Keratinocyte (primary cell): ENCODE measurements around the gene COCH. TPM values are rescaled to one million over a fixed set of nuclear protein-coding genes. Genes with fewer than 3 reads are reported as not detected.
"Not testable (repeated sequence)": the region's sequence is repeated elsewhere in the genome, so short reads cannot be mapped to it uniquely, and the experiment has no call there.

ENCODE experiments used
- DNase-seq: peaks from one replicate; pipeline ENCODE4 v3.0.0-alpha.2; 2011; ENCODE audit warnings: low read depth, missing footprints, low spot score
- FAIRE-seq: peaks from 2 replicates; lab custom pipeline; 2011; peaks lifted over from hg19 to GRCh38; lab: Jason Lieb, UNC
- H2AFZ ChIP-seq: 2 replicates; pipeline ENCODE4 v1.6.0; 2012; ENCODE audit warnings: low read length, control low read depth, inconsistent platforms; ENCODE audit not compliant: control insufficient read depth
- H3K27ac ChIP-seq: 2 replicates; pipeline ENCODE4 v1.5.1; 2011; ENCODE audit warnings: low read length; ENCODE audit not compliant: control insufficient read depth, insufficient read depth
- H3K27me3 ChIP-seq: 3 replicates; pipeline ENCODE4 v1.6.0; 2011; ENCODE audit warnings: low read length; ENCODE audit not compliant: control insufficient read depth, insufficient read depth; ENCODE audit errors: extremely low read depth
- H3K36me3 ChIP-seq, 2 experiments: 2 replicates in 1 of 2; 3 replicates in 1 of 2; pipeline ENCODE4 v1.5.1; 2011; ENCODE audit warnings: low read length in 2 of 2, mild to moderate bottlenecking in 1 of 2; ENCODE audit not compliant: control insufficient read depth in 2 of 2, insufficient read depth in 2 of 2; ENCODE audit errors: extremely low read depth in 1 of 2
- H3K4me1 ChIP-seq: 3 replicates; pipeline ENCODE4 v1.5.1; 2011; ENCODE audit warnings: low read length; ENCODE audit not compliant: control insufficient read depth, insufficient read depth; ENCODE audit errors: extremely low read depth
- H3K4me2 ChIP-seq: 3 replicates; pipeline ENCODE4 v1.6.0; 2011; ENCODE audit warnings: low read depth, low read length; ENCODE audit not compliant: control insufficient read depth, insufficient read depth; ENCODE audit errors: extremely low read depth
- H3K4me3 ChIP-seq, 3 experiments: fragments of 200-600 bp in 1 of 3; sonication (generic) in 1 of 3; 2 replicates in 2 of 3; 3 replicates in 1 of 3; pipeline ENCODE4 v1.5.1; 2011 to 2016; ENCODE audit warnings: low read length in 3 of 3, mild to moderate bottlenecking in 3 of 3, control low read depth in 2 of 3, inconsistent platforms in 1 of 3, low read depth in 1 of 3, mixed read lengths in 1 of 3, mixed run types in 1 of 3, moderate library complexity in 1 of 3; ENCODE audit not compliant: control insufficient read depth in 2 of 3, insufficient read depth in 2 of 3; ENCODE audit errors: extremely low read depth in 1 of 3
- H3K79me2 ChIP-seq: 2 replicates; pipeline ENCODE4 v1.6.0; 2012; ENCODE audit warnings: low read length; ENCODE audit not compliant: control insufficient read depth, insufficient read depth
- H3K9ac ChIP-seq: 3 replicates; pipeline ENCODE4 v1.6.0; 2011; ENCODE audit warnings: low read length; ENCODE audit not compliant: control insufficient read depth, insufficient read depth; ENCODE audit errors: extremely low read depth
- H3K9me1 ChIP-seq: 3 replicates; pipeline ENCODE4 v1.6.0; 2011; ENCODE audit warnings: low read length; ENCODE audit not compliant: control insufficient read depth, insufficient read depth; ENCODE audit errors: extremely low read depth
- H3K9me3 ChIP-seq: 2 replicates; pipeline ENCODE4 v1.5.1; 2012; ENCODE audit warnings: low read depth, low read length; ENCODE audit not compliant: control insufficient read depth
- H4K20me1 ChIP-seq: 3 replicates; pipeline ENCODE4 v1.6.0; 2011; ENCODE audit warnings: low read length; ENCODE audit not compliant: control insufficient read depth, insufficient read depth; ENCODE audit errors: extremely low read depth
- EZH2 ChIP-seq: IDR thresholded peaks from one replicate; pipeline ENCODE4 v1.6.1; 2012; ENCODE audit warnings: inconsistent platforms, mild to moderate bottlenecking, low read length, moderate library complexity
- dilution Hi-C: fragments of 300-500 bp; cut with MboI; formaldehyde crosslinking; loops from one replicate; pipeline ENCODE4 v1.7.0; 2020; ENCODE audit warnings: low sequenced_read_pairs; ENCODE audit not compliant: extremely low pct_ligation_motif_present
- polyA plus RNA-seq, 5 experiments: library from polyadenylated mRNA; depleted of rRNA in 3 of 5; stranded (reverse) in 3 of 5; stranded (forward) in 1 of 5; unstranded in 1 of 5; fragments of >200 nt; gene quantifications; 1 replicate in 1 of 5; 2 replicates in 3 of 5; 3 replicates in 1 of 5; pipeline versions ENCODE4 v1.2.1 to v1.2.3, GENCODE V29; 2011 to 2012; ENCODE audit warnings: missing spikeins in 2 of 5, low read depth in 1 of 5, low replicate concordance in 1 of 5
- TF ChIP-seq, protein P1 (sequence below), 3 experiments: IDR thresholded peaks in 1 of 3; conservative IDR thresholded peaks in 1 of 3; optimal IDR thresholded peaks in 1 of 3; 2 replicates in 2 of 3; 3 replicates in 1 of 3; pipeline versions ENCODE3 to v1.5.1; 2011; ENCODE audit warnings: low read length in 3 of 3, mild to moderate bottlenecking in 3 of 3, moderate library complexity in 2 of 3, control low read depth in 1 of 3, inconsistent platforms in 1 of 3; ENCODE audit not compliant: insufficient read depth in 2 of 3; ENCODE audit errors: extremely low read depth in 1 of 3

Gene COCH
- polyA plus RNA-seq, 1 donor (not counting 4 experiments of a cell fraction or from before 2014, with no cell fraction given): 0.03 TPM

DNA sequence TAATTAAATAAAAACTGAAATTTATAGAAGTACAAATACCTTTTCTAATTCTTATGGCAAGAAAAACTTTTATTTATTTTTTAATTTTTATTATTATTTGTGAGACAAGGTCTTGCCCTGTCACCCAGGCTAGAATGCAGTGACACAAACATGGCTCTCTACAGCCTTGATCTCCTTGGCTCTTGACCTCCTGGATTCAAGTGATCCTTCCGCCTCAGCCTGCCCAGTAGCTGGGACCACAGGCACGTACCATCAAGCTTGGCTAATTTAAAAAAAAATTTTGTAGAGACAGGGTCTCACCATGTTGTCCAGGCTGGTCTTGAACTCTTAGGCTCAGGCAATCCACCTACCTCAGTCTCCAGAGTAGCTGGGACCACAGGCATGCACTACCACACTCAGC, 47.4 kb downstream of the COCH start:
- Histone ChIP-seq H3K79me2 (peaks cover 2% of the 10 kb centered on the region), H3K4me3 (no peak overlapping the region), H2AFZ (no peak overlapping the region), H3K9ac (no peak overlapping the region), H3K4me2 (no peak overlapping the region), H3K9me3 (no peaks in the 10 kb centered on the region), H3K27ac (no peak overlapping the region), H3K36me3 (peaks cover 0 to 5% of the 10 kb centered on the region in 2 experiments), H3K27me3 (no peaks in the 10 kb centered on the region), H4K20me1 (no peaks in the 10 kb centered on the region), H3K4me1 (peaks cover 7% of the 10 kb centered on the region), H3K9me1 (no peaks in the 10 kb centered on the region)
- dilution Hi-C loops: no loop called here
- TF ChIP-seq EZH2: no peak
- FAIRE-seq (no peak), DNase-seq (no peak)

DNA sequence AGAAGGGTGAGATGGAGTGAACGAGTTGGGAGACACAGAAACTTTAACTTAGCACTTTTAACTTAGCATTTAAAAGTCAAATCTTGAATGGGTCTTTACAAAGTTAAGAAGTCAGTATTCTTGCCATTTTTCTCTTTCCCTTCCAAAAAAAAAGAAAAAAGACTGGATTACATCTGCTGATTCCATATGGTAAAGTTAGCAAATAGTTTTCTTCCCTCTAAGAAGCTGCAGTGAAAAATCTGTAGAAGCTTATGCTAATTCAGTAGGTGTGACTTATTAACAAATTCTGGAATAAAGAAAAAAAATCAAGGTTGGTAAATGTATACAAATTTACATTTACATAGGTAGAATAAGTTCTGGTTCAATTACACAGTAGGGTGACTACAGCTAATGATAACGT, 50.9 kb downstream of the COCH start:
- no peak for FAIRE-seq
- Histone ChIP-seq H3K27ac (no peak overlapping the region), H3K9me3 (no peaks in the 10 kb centered on the region), H3K4me3 (no peak overlapping the region), H3K4me2 (no peak overlapping the region), H4K20me1 (no peaks in the 10 kb centered on the region), H3K36me3 (peaks cover 0 to 2% of the 10 kb centered on the region in 2 experiments), H3K9me1 (no peaks in the 10 kb centered on the region), H3K9ac (no peak overlapping the region), H3K79me2 (peaks cover 8% of the 10 kb centered on the region), H2AFZ (no peak overlapping the region), H3K27me3 (no peaks in the 10 kb centered on the region), H3K4me1 (peaks cover 7% of the 10 kb centered on the region)
- TF ChIP-seq EZH2: no peak
- TF ChIP-seq, protein P1, sequence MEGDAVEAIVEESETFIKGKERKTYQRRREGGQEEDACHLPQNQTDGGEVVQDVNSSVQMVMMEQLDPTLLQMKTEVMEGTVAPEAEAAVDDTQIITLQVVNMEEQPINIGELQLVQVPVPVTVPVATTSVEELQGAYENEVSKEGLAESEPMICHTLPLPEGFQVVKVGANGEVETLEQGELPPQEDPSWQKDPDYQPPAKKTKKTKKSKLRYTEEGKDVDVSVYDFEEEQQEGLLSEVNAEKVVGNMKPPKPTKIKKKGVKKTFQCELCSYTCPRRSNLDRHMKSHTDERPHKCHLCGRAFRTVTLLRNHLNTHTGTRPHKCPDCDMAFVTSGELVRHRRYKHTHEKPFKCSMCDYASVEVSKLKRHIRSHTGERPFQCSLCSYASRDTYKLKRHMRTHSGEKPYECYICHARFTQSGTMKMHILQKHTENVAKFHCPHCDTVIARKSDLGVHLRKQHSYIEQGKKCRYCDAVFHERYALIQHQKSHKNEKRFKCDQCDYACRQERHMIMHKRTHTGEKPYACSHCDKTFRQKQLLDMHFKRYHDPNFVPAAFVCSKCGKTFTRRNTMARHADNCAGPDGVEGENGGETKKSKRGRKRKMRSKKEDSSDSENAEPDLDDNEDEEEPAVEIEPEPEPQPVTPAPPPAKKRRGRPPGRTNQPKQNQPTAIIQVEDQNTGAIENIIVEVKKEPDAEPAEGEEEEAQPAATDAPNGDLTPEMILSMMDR (optimal IDR thresholded peaks at IDR 0.05 in 1 of 3, IDR thresholded peaks at IDR 0.05 in 1 of 3, conservative IDR thresholded peaks at IDR 0.05 in 1 of 3; ENCODE audit: extremely low read depth in 1 of 3, insufficient read depth in 2 of 3, low read length in 3 of 3): no peak
- dilution Hi-C loops: no loop called here
- no peak for DNase-seq

DNA sequence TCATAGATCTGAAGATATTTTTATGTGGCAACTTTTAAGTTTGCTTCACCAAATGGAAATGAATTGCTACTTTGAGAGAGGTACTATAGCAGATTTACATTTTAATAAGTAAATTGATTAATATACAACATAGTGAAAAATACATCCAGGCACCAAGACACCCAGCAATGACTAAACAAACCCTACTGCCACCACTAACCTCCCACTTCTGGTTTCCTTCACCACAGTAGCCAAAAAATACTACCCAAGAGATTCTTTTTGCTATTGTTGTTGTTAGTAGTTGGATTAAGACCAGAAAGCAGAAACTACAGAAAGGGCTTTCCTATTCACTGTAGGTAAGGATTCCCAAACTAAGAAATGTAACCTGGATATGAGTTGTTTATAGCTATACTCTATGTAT, 54.1 kb downstream of the COCH start:
- dilution Hi-C loops: no loop called here
- Histone ChIP-seq H3K27ac (no peak overlapping the region), H3K79me2 (peaks cover 8% of the 10 kb centered on the region)

DNA sequence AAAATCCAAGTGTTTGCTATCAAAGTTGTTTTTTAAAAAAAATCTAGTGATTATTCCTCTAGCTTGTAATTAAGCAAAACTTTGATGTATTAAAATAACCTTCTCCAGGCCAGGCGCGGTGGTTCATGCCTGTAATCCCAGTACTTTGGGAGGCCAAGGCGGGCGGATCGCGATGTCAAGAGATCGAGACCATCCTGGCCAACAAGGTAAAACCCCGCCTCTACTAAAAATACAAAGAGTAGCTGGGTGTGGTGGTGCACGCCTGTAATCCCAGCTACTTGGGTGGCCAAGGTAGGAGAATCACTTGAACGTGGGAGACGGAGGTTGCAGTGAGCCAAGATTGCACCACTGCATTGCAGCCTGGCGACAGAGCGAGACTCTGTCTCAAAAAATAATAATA, 59.6 kb downstream of the COCH start:
- H3K9me3 ChIP-seq, DNase-seq, H3K9ac ChIP-seq, FAIRE-seq, H3K27ac ChIP-seq, H3K79me2 ChIP-seq, dilution Hi-C loops, H3K27me3 ChIP-seq, H2AFZ ChIP-seq, H3K4me3 ChIP-seq, H4K20me1 ChIP-seq, H3K9me1 ChIP-seq, H3K4me2 ChIP-seq, H3K36me3 ChIP-seq, H3K4me1 ChIP-seq: not testable (repeated sequence)

More for the DNA sequence above, 54.1 kb downstream of the COCH start:
- H3K36me3 ChIP-seq: peaks cover 2 to 4% of the 10 kb centered on the region in 2 experiments
- no peak overlapping the region for H2AFZ ChIP-seq
- no peaks in the 10 kb centered on the region for H4K20me1 ChIP-seq
- H3K4me2 ChIP-seq: no peak overlapping the region
- H3K27me3 ChIP-seq: no peaks in the 10 kb centered on the region
- H3K4me1 ChIP-seq: no peaks in the 10 kb centered on the region
- H3K9ac ChIP-seq: no peak overlapping the region
- DNase-seq: no peak
- no peak overlapping the region for H3K4me3 ChIP-seq
- H3K9me1 ChIP-seq: no peaks in the 10 kb centered on the region
- H3K9me3 ChIP-seq: no peaks in the 10 kb centered on the region
- no peak for FAIRE-seq
- TF ChIP-seq, protein P1 (optimal IDR thresholded peaks at IDR 0.05 in 1 of 3, IDR thresholded peaks at IDR 0.05 in 1 of 3, conservative IDR thresholded peaks at IDR 0.05 in 1 of 3; ENCODE audit: extremely low read depth in 1 of 3, insufficient read depth in 2 of 3, low read length in 3 of 3): no peak
- TF ChIP-seq EZH2: no peak
